ENCODE measurements around the gene LMNA.

- TF ChIP-seq TAF1 (conservative IDR thresholded peaks at IDR 0.05) = no peak
- TF ChIP-seq ZBTB33 (IDR thresholded peaks at IDR 0.05) = no peak
- no peak for TF ChIP-seq CTCF (IDR thresholded peaks at IDR 0.05; ENCODE audit: low read depth, low read length, missing input control)
- no peak for TF ChIP-seq YY1 (IDR thresholded peaks at IDR 0.05)
- TF ChIP-seq ATF3 (IDR thresholded peaks at IDR 0.05) = no peak
- no peak for TF ChIP-seq RAD21 (IDR thresholded peaks at IDR 0.05)
- TF ChIP-seq SP1 (IDR thresholded peaks at IDR 0.05) = no peak
- TF ChIP-seq JUND (IDR thresholded peaks at IDR 0.05) = no peak
- TF ChIP-seq HNF4A (conservative IDR thresholded peaks at IDR 0.05) = no peak
- no peak for TF ChIP-seq HNF4G (IDR thresholded peaks at IDR 0.05)
- no peak for TF ChIP-seq NR2F2 (IDR thresholded peaks at IDR 0.05)
Observed at GRCh38 chr1:156079762-156080161, 34.7 kb upstream of the LMNA start.

All from liver (tissue), 3 donors.